Duodenal mucosa (tissue), 2 donors: Measurements from ENCODE around the gene SIK2.
"Not testable (repeated sequence)": the region's sequence is repeated elsewhere in the genome, so short reads cannot be mapped to it uniquely, and the experiment has no call there.

Source experiments
- H3K27ac ChIP-seq: one replicate; pipeline ENCODE4 v1.7.0; 2013; ENCODE audit warnings: low read depth, low read length
- H3K27me3 ChIP-seq, 2 donors: one replicate each; pipeline ENCODE4 v1.7.0; 2013; ENCODE audit warnings: low read length in 2 of 2, control low read depth in 1 of 2; ENCODE audit not compliant: insufficient read depth in 2 of 2, control insufficient read depth in 1 of 2
- H3K36me3 ChIP-seq, 2 donors: one replicate each; pipeline ENCODE4 v1.7.0; 2013; ENCODE audit warnings: low read length in 2 of 2, control low read depth in 1 of 2; ENCODE audit not compliant: insufficient read depth in 2 of 2, control insufficient read depth in 1 of 2
- H3K4me1 ChIP-seq, 2 donors: one replicate each; pipeline ENCODE4 v1.7.0; 2013; ENCODE audit warnings: low read length in 2 of 2, control low read depth in 1 of 2; ENCODE audit not compliant: insufficient read depth in 2 of 2, control insufficient read depth in 1 of 2
- H3K4me3 ChIP-seq, 2 donors: one replicate each; pipeline ENCODE4 v1.7.0; 2013; ENCODE audit warnings: low read length in 2 of 2, low read depth in 1 of 2
- H3K9ac ChIP-seq, 2 donors: one replicate each; pipeline ENCODE4 v1.7.0; 2013; ENCODE audit warnings: low read length in 2 of 2, low read depth in 1 of 2
- H3K9me3 ChIP-seq, 2 donors: one replicate each; pipeline ENCODE4 v1.7.0; 2013; ENCODE audit warnings: low read length in 2 of 2, control low read depth in 1 of 2; ENCODE audit not compliant: control insufficient read depth in 1 of 2

Gene SIK2

GRCh38 chr11:111762981-111763643 lies 160.9 kb downstream of the SIK2 start:
- Histone ChIP-seq H3K9me3 (no peaks in the 10 kb centered on the region), H3K9ac (no peak overlapping the region), H3K4me3 (no peak overlapping the region), H3K27ac (no peak overlapping the region), H3K4me1 (peaks cover 18 to 26% of the 10 kb centered on the region in 2 donors), H3K27me3 (no peaks in the 10 kb centered on the region), H3K36me3 (peaks cover 20 to 49% of the 10 kb centered on the region in 2 donors)

GRCh38 chr11:111764621-111765020 lies 162.4 kb downstream of the SIK2 start:
- Histone ChIP-seq H3K9ac (peak overlapping the region; percentile 88 to 90), H3K4me1 (peaks cover 17 to 18% of the 10 kb centered on the region in 2 donors), H3K4me3 (peak overlapping the region; percentile 90 to 93), H3K27me3 (no peaks in the 10 kb centered on the region), H3K27ac (no peak overlapping the region), H3K36me3 (peaks cover 12 to 37% of the 10 kb centered on the region in 2 donors), H3K9me3 (no peaks in the 10 kb centered on the region)

GRCh38 chr11:111765320-111765983 lies 163.2 kb downstream of the SIK2 start:
- Histone ChIP-seq H3K27me3 (no peaks in the 10 kb centered on the region), H3K9ac (peak overlapping the region; percentile 88 to 90), H3K4me3 (peak overlapping the region; percentile 90 to 93), H3K9me3 (no peaks in the 10 kb centered on the region), H3K4me1 (peaks cover 14 to 18% of the 10 kb centered on the region in 2 donors), H3K27ac (peak overlapping the region; percentile 55), H3K36me3 (peaks cover 10 to 30% of the 10 kb centered on the region in 2 donors)

GRCh38 chr11:111765984-111766833 lies 164.0 kb downstream of the SIK2 start, which contains the start of gene PPP2R1B:
Gene PPP2R1B (minus strand): TSS chr11:111766389. CDS start chr11:111766361, 28 bp downstream.
- Histone ChIP-seq H3K9ac (peak within 1 kb of the TSS; percentile 88 to 90), H3K27ac (peak within 1 kb of the TSS; percentile 86), H3K36me3 (peaks cover 3 to 23% of the 10 kb centered on the region in 2 donors), H3K4me1 (peaks cover 14 to 18% of the 10 kb centered on the region in 2 donors), H3K4me3 (peak within 1 kb of the TSS; percentile 90 to 93), H3K9me3 (no peaks in the 10 kb centered on the region), H3K27me3 (no peaks in the 10 kb centered on the region)

GRCh38 chr11:111766834-111767142 lies 164.5 kb downstream of the SIK2 start:
- H3K9me3 ChIP-seq = no peaks in the 10 kb centered on the region
- peak overlapping the region; percentile 88 to 90 for H3K9ac ChIP-seq
- H3K36me3 ChIP-seq = peaks cover 0 to 17% of the 10 kb centered on the region in 2 donors
- peak overlapping the region; percentile 86 for H3K27ac ChIP-seq
- H3K4me1 ChIP-seq = peaks cover 14 to 18% of the 10 kb centered on the region in 2 donors
- no peaks in the 10 kb centered on the region for H3K27me3 ChIP-seq
- peak overlapping the region; percentile 90 to 93 for H3K4me3 ChIP-seq

GRCh38 chr11:111770581-111771134 lies 168.4 kb downstream of the SIK2 start:
- Histone ChIP-seq H3K36me3 (no peaks in the 10 kb centered on the region), H3K27me3 (no peaks in the 10 kb centered on the region)

GRCh38 chr11:111771205-111771604 lies 169.0 kb downstream of the SIK2 start:
- not testable (repeated sequence) for H3K9ac ChIP-seq, H3K4me1 ChIP-seq, H3K27ac ChIP-seq, H3K9me3 ChIP-seq, H3K4me3 ChIP-seq, H3K27me3 ChIP-seq, H3K36me3 ChIP-seq

More at GRCh38 chr11:111770581-111771134, 168.4 kb downstream of the SIK2 start:
- no peaks in the 10 kb centered on the region for H3K9me3 ChIP-seq
- peaks cover 0 to 5% of the 10 kb centered on the region in 2 donors for H3K4me1 ChIP-seq
- H3K9ac ChIP-seq = no peak overlapping the region
- H3K27ac ChIP-seq = no peak overlapping the region
- H3K4me3 ChIP-seq = no peak overlapping the region

GRCh38 chr11:111772535-111772934 lies 170.3 kb downstream of the SIK2 start:
- H3K4me1 ChIP-seq = peaks cover 1 to 10% of the 10 kb centered on the region in 2 donors
- no peaks in the 10 kb centered on the region for H3K36me3 ChIP-seq
- H3K9me3 ChIP-seq = no peaks in the 10 kb centered on the region
- H3K9ac ChIP-seq = no peak overlapping the region
- no peak overlapping the region for H3K4me3 ChIP-seq
- no peaks in the 10 kb centered on the region for H3K27me3 ChIP-seq
- no peak overlapping the region for H3K27ac ChIP-seq

GRCh38 chr11:111774955-111775710 lies 172.9 kb downstream of the SIK2 start:
- H3K4me1 ChIP-seq = peaks cover 11 to 21% of the 10 kb centered on the region in 2 donors
- no peak overlapping the region for H3K4me3 ChIP-seq
- H3K27me3 ChIP-seq = no peaks in the 10 kb centered on the region
- H3K9ac ChIP-seq = no peak overlapping the region
- H3K27ac ChIP-seq = no peak overlapping the region
- H3K9me3 ChIP-seq = no peaks in the 10 kb centered on the region
- no peaks in the 10 kb centered on the region for H3K36me3 ChIP-seq
